Left lung (tissue), 10 donors: ENCODE results near the gene FBXL16. TPM values are rescaled to one million over a fixed set of nuclear protein-coding genes. Genes with fewer than 3 reads are reported as not detected.

Source experiments
- ATAC-seq: fragments of 200-7000 bp; cut with Tn5 transposase; one replicate; pipeline ENCODE4 v1.9.1; 2020; ENCODE audit warnings: moderate library complexity
- DNase-seq, 4 donors: peaks; one replicate each; pipeline ENCODE4 v3.0.0-alpha.2; 2013 to 2020
- H3K27ac ChIP-seq, 2 donors: fragments of 200-600 bp; sonication (generic) in 1 of 2; one replicate each; pipeline versions ENCODE4 v1.5.0 to v1.8.0; 2020 to 2021
- H3K27me3 ChIP-seq, 2 donors: fragments of 200-600 bp; sonication (generic) in 1 of 2; one replicate each; pipeline versions ENCODE4 v1.5.0 to v1.8.0; 2020 to 2021
- H3K36me3 ChIP-seq, 2 donors: fragments of 200-600 bp; sonication (generic) in 1 of 2; one replicate each; pipeline versions ENCODE4 v1.5.0 to v1.8.0; 2020 to 2021
- H3K4me1 ChIP-seq, 2 donors: fragments of 200-600 bp; one replicate each; pipeline ENCODE4 v1.8.0; 2021
- H3K4me3 ChIP-seq, 2 donors: fragments of 200-600 bp; sonication (generic) in 1 of 2; one replicate each; pipeline versions ENCODE4 v1.5.0 to v1.8.0; 2020 to 2021; ENCODE audit warnings: mild to moderate bottlenecking in 1 of 2
- H3K9me3 ChIP-seq, 2 donors: fragments of 200-600 bp; sonication (generic) in 1 of 2; one replicate each; pipeline versions ENCODE4 v1.5.0 to v1.8.0; 2020 to 2021
- intact Hi-C, 2 donors: fragments of 100-400 bp; cut with DNase I; formaldehyde crosslinking; loops; one replicate each; pipeline versions ENCODE4 v1.11.2 to v1.14.2; 2022
- polyA plus RNA-seq, 6 donors: library from polyadenylated mRNA; unstranded; fragments of 120-200 nt; gene quantifications; one replicate each; pipeline ENCODE4 v1.2.1, GENCODE V29; 2013; ENCODE audit not compliant: insufficient read length in 6 of 6
- total RNA-seq, 2 donors: library from RNA; stranded (reverse); fragmentation: NEBNext Ultra II Directional; extraction: Animal tissue kit (Norgen Biotek cat#: 25700); gene quantifications; one replicate each; pipeline ENCODE4 v1.2.1, GENCODE V29; 2021
- TF ChIP-seq, protein P1 (sequence below), 2 donors: fragments of 200-600 bp; sonication (generic) in 1 of 2; IDR thresholded peaks; one replicate each; pipeline versions ENCODE4 v1.5.0 to v1.8.0; 2021; ENCODE audit warnings: antibody characterized with exemption in 2 of 2
- donor health status: DM: no; HTN: yes; CAD: no.
- donor health status: DM: no; HTN: no; CAD: no.

The FBXL16 gene
- total and polyA plus RNA-seq, 8 donors = 0.48 to 5.7 (median 0.72) TPM

DNA sequence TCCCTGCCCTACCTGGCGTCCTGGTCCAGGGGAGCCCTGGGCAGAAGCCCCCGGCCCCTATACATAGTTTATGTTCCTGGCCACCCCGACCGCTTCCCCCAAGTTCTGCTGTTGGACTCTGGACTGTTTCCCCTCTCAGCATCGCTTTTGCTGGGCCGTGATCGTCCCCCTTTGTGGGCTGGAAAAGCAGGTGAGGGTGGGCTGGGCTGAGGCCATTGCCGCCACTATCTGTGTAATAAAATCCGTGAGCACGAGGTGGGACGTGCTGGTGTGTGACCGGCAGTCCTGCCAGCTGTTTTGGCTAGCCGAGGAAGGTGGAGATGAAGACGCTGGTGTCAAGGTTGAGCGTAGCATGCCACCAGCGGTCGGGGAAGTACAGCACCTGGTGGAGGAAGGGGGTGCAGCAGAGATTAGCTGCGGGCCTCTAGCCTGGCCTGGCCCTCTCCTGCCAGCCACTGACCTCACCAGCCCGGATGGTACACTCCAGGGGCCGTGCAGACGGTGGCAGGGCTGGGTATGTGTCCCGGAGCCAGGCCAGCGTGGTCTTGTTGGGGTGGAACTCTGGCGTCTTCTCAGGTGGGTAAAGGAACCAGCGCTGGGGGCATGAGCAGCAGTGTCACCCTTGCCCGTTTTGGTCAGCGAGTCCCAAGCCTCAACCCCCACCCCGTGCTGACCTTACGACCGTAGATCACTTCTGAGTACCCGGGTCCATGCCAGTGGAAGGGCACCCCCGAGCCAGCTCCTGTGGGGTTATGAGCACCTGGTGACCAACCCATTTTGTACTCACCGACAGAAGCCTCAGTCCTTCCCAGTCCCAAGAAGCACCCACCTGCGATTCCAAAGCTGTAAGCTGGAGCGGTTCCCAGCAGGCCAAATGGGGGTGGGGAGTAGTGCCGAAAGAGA, 22.9 kb downstream of the FBXL16 start:
- TF ChIP-seq, protein P1, sequence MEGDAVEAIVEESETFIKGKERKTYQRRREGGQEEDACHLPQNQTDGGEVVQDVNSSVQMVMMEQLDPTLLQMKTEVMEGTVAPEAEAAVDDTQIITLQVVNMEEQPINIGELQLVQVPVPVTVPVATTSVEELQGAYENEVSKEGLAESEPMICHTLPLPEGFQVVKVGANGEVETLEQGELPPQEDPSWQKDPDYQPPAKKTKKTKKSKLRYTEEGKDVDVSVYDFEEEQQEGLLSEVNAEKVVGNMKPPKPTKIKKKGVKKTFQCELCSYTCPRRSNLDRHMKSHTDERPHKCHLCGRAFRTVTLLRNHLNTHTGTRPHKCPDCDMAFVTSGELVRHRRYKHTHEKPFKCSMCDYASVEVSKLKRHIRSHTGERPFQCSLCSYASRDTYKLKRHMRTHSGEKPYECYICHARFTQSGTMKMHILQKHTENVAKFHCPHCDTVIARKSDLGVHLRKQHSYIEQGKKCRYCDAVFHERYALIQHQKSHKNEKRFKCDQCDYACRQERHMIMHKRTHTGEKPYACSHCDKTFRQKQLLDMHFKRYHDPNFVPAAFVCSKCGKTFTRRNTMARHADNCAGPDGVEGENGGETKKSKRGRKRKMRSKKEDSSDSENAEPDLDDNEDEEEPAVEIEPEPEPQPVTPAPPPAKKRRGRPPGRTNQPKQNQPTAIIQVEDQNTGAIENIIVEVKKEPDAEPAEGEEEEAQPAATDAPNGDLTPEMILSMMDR (IDR thresholded peaks at IDR 0.05) = no peak
- DNase-seq = no peak
- Histone ChIP-seq H3K4me1 (peaks cover 30 to 58% of the 10 kb centered on the region in 2 donors), H3K27me3 (no peaks in the 10 kb centered on the region), H3K36me3 (peaks cover 0 to 50% of the 10 kb centered on the region in 2 donors), H3K9me3 (no peaks in the 10 kb centered on the region), H3K4me3 (peak overlapping the region in 1 of 2 donors; percentile 79), H3K27ac (no peak overlapping the region)
- intact Hi-C loops = no loop called here
- no peak for ATAC-seq

DNA sequence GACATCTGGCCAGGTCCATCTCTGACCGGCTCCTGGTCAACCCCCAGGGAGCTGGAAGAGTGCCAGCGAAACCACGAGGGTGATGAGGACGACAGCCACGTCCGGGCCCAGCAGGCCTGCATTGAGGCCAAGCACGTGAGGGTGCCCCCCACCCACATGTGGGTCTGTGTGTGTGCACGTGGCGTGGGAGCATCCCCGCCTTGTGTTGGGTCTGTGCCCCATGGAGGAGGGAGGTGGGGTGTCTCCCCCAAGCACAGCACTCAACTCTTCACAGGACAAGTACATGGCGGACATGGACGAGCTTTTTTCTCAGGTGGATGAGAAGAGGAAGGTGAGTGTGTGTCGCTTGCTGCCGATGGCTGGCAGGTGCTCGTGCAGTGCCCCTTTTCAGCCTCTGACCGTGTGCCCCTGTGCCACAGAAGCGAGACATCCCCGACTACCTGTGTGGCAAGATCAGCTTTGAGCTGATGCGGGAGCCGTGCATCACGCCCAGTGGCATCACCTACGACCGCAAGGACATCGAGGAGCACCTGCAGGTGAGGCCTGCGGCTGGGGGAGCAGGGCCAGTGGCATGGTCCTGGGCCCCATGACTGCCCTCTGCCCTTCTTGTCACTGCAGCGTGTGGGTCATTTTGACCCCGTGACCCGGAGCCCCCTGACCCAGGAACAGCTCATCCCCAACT, 23.7 kb downstream of the FBXL16 start:
- peaks cover 0 to 8% of the 10 kb centered on the region in 2 donors for H3K27me3 ChIP-seq
- DNase-seq (no peak), ATAC-seq (no peak)
- intact Hi-C loops = no loop called here
- no peaks in the 10 kb centered on the region for H3K9me3 ChIP-seq
- peak overlapping the region in 1 of 2 donors; percentile 70 for H3K4me3 ChIP-seq
- H3K27ac ChIP-seq = no peak overlapping the region
- peaks cover 0 to 42% of the 10 kb centered on the region in 2 donors for H3K36me3 ChIP-seq
- TF ChIP-seq, protein P1 (IDR thresholded peaks at IDR 0.05) = no peak
- H3K4me1 ChIP-seq = peaks cover 30 to 67% of the 10 kb centered on the region in 2 donors

DNA sequence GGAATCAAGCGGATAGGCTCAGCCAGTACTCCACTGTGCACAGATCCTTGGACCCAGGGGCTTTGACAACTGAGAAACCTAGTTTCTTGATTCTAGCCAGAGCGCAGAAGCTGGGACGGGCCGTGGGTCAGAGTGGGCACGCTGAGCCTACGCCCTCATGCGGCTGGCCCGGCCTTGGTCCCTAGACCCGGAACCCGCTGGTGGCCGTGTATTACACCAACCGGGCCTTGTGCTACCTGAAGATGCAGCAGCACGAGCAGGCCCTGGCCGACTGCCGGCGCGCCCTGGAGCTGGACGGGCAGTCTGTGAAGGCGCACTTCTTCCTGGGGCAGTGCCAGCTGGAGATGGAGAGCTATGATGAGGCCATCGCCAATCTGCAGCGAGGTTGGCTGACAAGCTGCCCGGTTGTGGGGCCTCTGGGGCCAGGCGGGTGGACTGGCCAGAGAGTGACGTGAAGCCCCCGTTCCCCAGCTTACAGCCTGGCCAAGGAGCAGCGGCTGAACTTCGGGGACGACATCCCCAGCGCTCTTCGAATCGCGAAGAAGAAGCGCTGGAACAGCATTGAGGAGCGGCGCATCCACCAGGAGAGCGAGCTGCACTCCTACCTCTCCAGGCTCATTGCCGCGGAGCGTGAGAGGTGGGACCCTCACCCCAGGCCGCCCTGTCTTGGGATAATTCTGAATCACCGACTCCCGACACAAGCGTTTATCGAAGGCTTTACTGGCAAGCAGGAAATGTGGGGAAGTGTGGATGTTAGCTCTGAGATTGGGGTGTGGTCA, 24.4 kb downstream of the FBXL16 start:
- peak overlapping the region; percentile 62 to 70 for H3K4me3 ChIP-seq
- intact Hi-C loops = no loop called here
- peaks cover 0 to 35% of the 10 kb centered on the region in 2 donors for H3K36me3 ChIP-seq
- peaks cover 30 to 68% of the 10 kb centered on the region in 2 donors for H3K4me1 ChIP-seq
- H3K9me3 ChIP-seq = no peaks in the 10 kb centered on the region
- ATAC-seq (no peak), DNase-seq (peak in 1 of 4 donors; percentile 56)
- peak overlapping the region; percentile 80 to 91 for H3K27ac ChIP-seq
- TF ChIP-seq, protein P1 (IDR thresholded peaks at IDR 0.05) = no peak
- H3K27me3 ChIP-seq = peaks cover 0 to 15% of the 10 kb centered on the region in 2 donors

DNA sequence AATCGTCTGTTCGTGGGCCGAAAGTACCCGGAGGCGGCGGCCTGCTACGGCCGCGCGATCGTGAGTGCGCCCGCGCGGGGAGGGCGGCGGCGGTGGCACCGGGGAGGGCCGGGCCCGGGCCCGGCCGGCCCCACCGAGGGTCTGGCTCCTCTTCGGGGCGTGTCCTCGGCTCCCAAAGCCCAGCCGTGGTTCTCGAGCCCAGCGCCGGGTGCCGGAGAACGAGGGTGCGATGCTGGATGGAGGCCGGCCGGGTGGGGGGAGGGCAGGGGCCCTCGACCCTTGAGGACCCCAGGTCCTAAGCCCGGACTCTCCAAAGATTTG, 25.0 kb downstream of the FBXL16 start:
- Histone ChIP-seq H3K27ac (peak overlapping the region; percentile 80 to 91), H3K9me3 (no peaks in the 10 kb centered on the region), H3K4me3 (peak overlapping the region; percentile 62 to 70), H3K36me3 (peaks cover 0 to 31% of the 10 kb centered on the region in 2 donors), H3K27me3 (peaks cover 0 to 21% of the 10 kb centered on the region in 2 donors), H3K4me1 (peaks cover 30 to 64% of the 10 kb centered on the region in 2 donors)
- TF ChIP-seq, protein P1 (IDR thresholded peaks at IDR 0.05) = no peak
- ATAC-seq (no peak), DNase-seq (no peak)
- intact Hi-C loops = no loop called here
